ENCODE measurements around the gene SLC7A5. TPM values are rescaled to one million over a fixed set of nuclear protein-coding genes. Genes with fewer than 3 reads are reported as not detected.
A peak's percentile ranks its signal among the peaks of the same experiment; 100 is the strongest.

The SLC7A5 gene
- total and polyA plus RNA-seq, 2 of the 4 experiments (the other 2 are of a cell fraction) = 11.3 to 101 TPM

- ATAC-seq (ENCODE audit: low read depth) (no peak), DNase-seq (no peak)
- 75% methylated on average over 11 of the region's 32 CpGs; no CpG with 5 or more reads in 1 of the 2 experiments for WGBS, 2 experiments (ENCODE audit: extremely low coverage in 2 of 2, insufficient read length in 1 of 2)
- peak overlapping the region; percentile 85 for H3K14ac ChIP-seq (replicated peaks; ENCODE audit: low read depth, low read length)
- no peak overlapping the region for H3K4me3 ChIP-seq (ENCODE audit: insufficient read depth, low read depth, low read length)
- in situ Hi-C loops (cut with MboI; ENCODE audit: low sequenced_read_pairs) = no loop called here
- peak overlapping the region; percentile 70; the same call in 2 of the 3 replicates for H2BK15ac ChIP-seq (ENCODE audit: low read depth, low read length)
- TF ChIP-seq MAFK (IDR thresholded peaks at IDR 0.05; ENCODE audit: low read depth, low read length) = no peak
- no peak for TF ChIP-seq RAD21 (IDR thresholded peaks at IDR 0.05; ENCODE audit: low read length)
- no peak for TF ChIP-seq FOS (IDR thresholded peaks at IDR 0.05; ENCODE audit: low read depth, low read length)
- TF ChIP-seq CHD1 (IDR thresholded peaks at IDR 0.05; ENCODE audit: low read depth, low read length) = no peak
- no peak for TF ChIP-seq NFE2L2 (IDR thresholded peaks at IDR 0.05; ENCODE audit: low read depth, low read length)
- no peak for TF ChIP-seq CEBPB (IDR thresholded peaks at IDR 0.05; ENCODE audit: low read depth, low read length)
- no peak for TF ChIP-seq USF2 (IDR thresholded peaks at IDR 0.05; ENCODE audit: low read depth, low read length)
- no peak for TF ChIP-seq SMC3 (IDR thresholded peaks at IDR 0.05; ENCODE audit: low read depth, low read length)
- no peak for TF ChIP-seq RCOR1 (IDR thresholded peaks at IDR 0.05; ENCODE audit: insufficient replicate concordance, low read length)
- TF ChIP-seq POLR2A (IDR thresholded peaks at IDR 0.05; ENCODE audit: low read depth, low read length) = no peak
- CTCF ChIA-PET = interaction anchor here (1.0 to 2.4 kb wide), 3 partner anchors 12 to 58 kb away, joined by 4 to 10 read pairs (median 9); no protein-coding TSS in a partner anchor
- dilution Hi-C loops (cut with HindIII; ENCODE audit: low sequenced_read_pairs, unreplicated experiment) = no loop called here
- BruUV-seq (replicated peaks) = no TSS peak
- peak overlapping the region; percentile 93 for H3K4ac ChIP-seq (ENCODE audit: low read depth, low read length)
- H3K36me3 ChIP-seq (ENCODE audit: control insufficient read depth, insufficient read depth, low read length) = no peaks in the 10 kb centered on the region
- H3K27ac ChIP-seq (ENCODE audit: insufficient read depth, low read length) = peak overlapping the region; percentile 39; the same call in 1 of the 2 replicates
- peak overlapping the region; percentile 2; the same call in 1 of the 2 replicates for H3K23ac ChIP-seq (ENCODE audit: low read depth, low read length)
- H2AFZ ChIP-seq (replicated peaks; ENCODE audit: low read length, poor library complexity) = peak overlapping the region; percentile 64
- peaks cover 19% of the 10 kb centered on the region for H3K9me1 ChIP-seq (ENCODE audit: insufficient read depth, low read length)
- H4K20me1 ChIP-seq (ENCODE audit: insufficient read depth, low read length) = no peaks in the 10 kb centered on the region
- peak overlapping the region; percentile 65 for H4K5ac ChIP-seq (ENCODE audit: low read depth, low read length)
- H4K91ac ChIP-seq (ENCODE audit: insufficient read depth, low read depth, low read length) = peak overlapping the region; percentile 86
- POLR2A ChIA-PET (ENCODE audit: unreplicated experiment) = interaction anchor here (0.5 kb wide), 1 partner anchor 78 kb away, joined by 3 read pairs; no protein-coding TSS in a partner anchor
- H3K4me2 ChIP-seq (ENCODE audit: low read depth, low read length) = no peak overlapping the region
- H3K79me1 ChIP-seq (ENCODE audit: low read depth in 1 of 2, low read length in 2 of 2) = no peaks in the 10 kb centered on the region
- intact Hi-C loops (cut with micrococcal nuclease) = no loop called here
- peak overlapping the region in 1 of 2 experiments; percentile 69; a peak in 2 of 4 replicates for H4K8ac ChIP-seq (ENCODE audit: low read depth in 2 of 2, low read length in 2 of 2)
- H3K4me1 ChIP-seq (ENCODE audit: control insufficient read depth, insufficient read depth, low read length) = peaks cover 25% of the 10 kb centered on the region
- peak overlapping the region; percentile 86 for H2BK120ac ChIP-seq (ENCODE audit: low read depth, low read length)
- H3K56ac ChIP-seq (ENCODE audit: extremely low read depth, insufficient read depth, low read length) = no peak overlapping the region
- H3K18ac ChIP-seq (ENCODE audit: low read depth, low read length) = peak overlapping the region; percentile 65
- H2AK9ac ChIP-seq (replicated peaks; ENCODE audit: low read depth, low read length, poor library complexity) = no peak overlapping the region
- no peaks in the 10 kb centered on the region for H3K27me3 ChIP-seq (ENCODE audit: control insufficient read depth, insufficient read depth, low read length)
- no peaks in the 10 kb centered on the region for H3K9me3 ChIP-seq (ENCODE audit: control insufficient read depth, insufficient read depth, low read length)
- H2BK20ac ChIP-seq (ENCODE audit: low read depth, low read length) = peak overlapping the region; percentile 80
- peak overlapping the region; percentile 84 for H2BK5ac ChIP-seq (ENCODE audit: low read depth, low read length, poor library complexity, severe bottlenecking)
- peak overlapping the region; percentile 35; the same call in 1 of the 2 replicates for H2AK5ac ChIP-seq (ENCODE audit: low read depth, low read length)
- no peak overlapping the region for H3K9ac ChIP-seq (ENCODE audit: low read depth, low read length)
These were observed 77.8 kb downstream of the SLC7A5 start for GRCh38 chr16:87791295-87792204.
